Trophoblast cell (in vitro differentiated cells and primary cell): ENCODE data around the gene LYSMD2.
A peak's percentile ranks its signal among the peaks of the same experiment; 100 is the strongest.

Source experiments
- DNase-seq, 2 donors: peaks; one replicate each; pipeline ENCODE4 v3.0.0-alpha.2; 2016
- H2AFZ ChIP-seq: 2 replicates; pipeline ENCODE4 v1.6.1; 2013; ENCODE audit warnings: low read length, moderate library complexity, mild to moderate bottlenecking; ENCODE audit not compliant: insufficient read depth, poor library complexity
- H2AK5ac ChIP-seq: 2 replicates; pipeline ENCODE4 v1.6.1; 2013; ENCODE audit warnings: mild to moderate bottlenecking, low read length
- H2BK120ac ChIP-seq: 2 replicates; pipeline ENCODE4 v1.6.1; 2013; ENCODE audit warnings: low read length, mild to moderate bottlenecking, moderate library complexity; ENCODE audit not compliant: insufficient read depth, poor library complexity
- H2BK12ac ChIP-seq: 2 replicates; pipeline ENCODE4 v1.6.1; 2013; ENCODE audit warnings: mild to moderate bottlenecking, low read length, moderate library complexity
- H2BK5ac ChIP-seq: 2 replicates; pipeline ENCODE4 v1.6.1; 2013; ENCODE audit warnings: low read length, low read depth, moderate library complexity, mild to moderate bottlenecking; ENCODE audit not compliant: poor library complexity
- H3K14ac ChIP-seq: 2 replicates; pipeline ENCODE4 v1.6.1; 2013; ENCODE audit warnings: mild to moderate bottlenecking, low read length
- H3K18ac ChIP-seq: 2 replicates; pipeline ENCODE4 v1.6.1; 2013; ENCODE audit warnings: mild to moderate bottlenecking, low read length
- H3K23ac ChIP-seq: 2 replicates; pipeline ENCODE4 v1.6.1; 2013; ENCODE audit warnings: low read length
- H3K27ac ChIP-seq: 2 replicates; pipeline ENCODE4 v1.5.1; 2013; ENCODE audit warnings: low read depth, mild to moderate bottlenecking, inconsistent platforms, low read length, moderate library complexity
- H3K27me3 ChIP-seq: 2 replicates; pipeline ENCODE4 v1.6.1; 2013; ENCODE audit warnings: inconsistent platforms, mild to moderate bottlenecking, low read length, moderate library complexity; ENCODE audit not compliant: insufficient read depth
- H3K36me3 ChIP-seq, 2 experiments: 1 replicate in 1 of 2; 2 replicates in 1 of 2; pipeline ENCODE4 v1.6.1; 2013; ENCODE audit warnings: low read length in 2 of 2, mild to moderate bottlenecking in 2 of 2, moderate library complexity in 1 of 2; ENCODE audit not compliant: insufficient read depth in 2 of 2, control insufficient read depth in 1 of 2
- H3K4ac ChIP-seq: 2 replicates; pipeline ENCODE4 v1.6.1; 2013; ENCODE audit warnings: low read depth, mild to moderate bottlenecking, low read length, moderate library complexity
- H3K4me1 ChIP-seq, 2 experiments: 1 replicate in 1 of 2; 2 replicates in 1 of 2; pipeline ENCODE4 v1.6.1; 2013; ENCODE audit warnings: low read length in 2 of 2, mild to moderate bottlenecking in 2 of 2, moderate library complexity in 1 of 2; ENCODE audit not compliant: insufficient read depth in 2 of 2, control insufficient read depth in 1 of 2
- H3K4me2 ChIP-seq: 2 replicates; pipeline ENCODE4 v1.6.1; 2013; ENCODE audit warnings: inconsistent platforms, mild to moderate bottlenecking, low read length, moderate library complexity
- H3K4me3 ChIP-seq: 2 replicates; pipeline ENCODE4 v1.5.1; 2013; ENCODE audit warnings: mild to moderate bottlenecking, low read depth, low read length, inconsistent platforms
- H3K79me1 ChIP-seq: one replicate; pipeline ENCODE4 v1.6.1; 2013; ENCODE audit warnings: low read length
- H3K79me2 ChIP-seq: 2 replicates; pipeline ENCODE4 v1.6.1; 2013; ENCODE audit warnings: low read length, mild to moderate bottlenecking; ENCODE audit not compliant: control insufficient read depth, insufficient read depth, poor library complexity
- H3K9ac ChIP-seq: 2 replicates; pipeline ENCODE4 v1.6.1; 2013; ENCODE audit warnings: mild to moderate bottlenecking, low read length
- H3K9me3 ChIP-seq: 2 replicates; pipeline ENCODE4 v1.6.1; 2013; ENCODE audit warnings: low read depth, mild to moderate bottlenecking, control low read depth, inconsistent platforms, low read length; ENCODE audit not compliant: insufficient read depth
- H4K12ac ChIP-seq: 2 replicates; pipeline ENCODE4 v1.6.1; 2013; ENCODE audit warnings: low read depth, mild to moderate bottlenecking, low read length, moderate library complexity
- H4K8ac ChIP-seq: 2 replicates; pipeline ENCODE4 v1.6.1; 2013; ENCODE audit warnings: low read depth, mild to moderate bottlenecking, low read length, moderate library complexity
- H4K91ac ChIP-seq: one replicate; pipeline ENCODE4 v1.6.1; 2013; ENCODE audit warnings: low read depth, mild to moderate bottlenecking, low read length, moderate library complexity
- WGBS: extraction: QIAGEN DNeasy Blood & Tissue Kit; methylation state at CpG from one replicate; pipeline ENCODE4 v1.1.7; 2013; ENCODE audit warnings: missing lambda C conversion rate; ENCODE audit not compliant: insufficient read length, insufficient coverage; ENCODE audit errors: extremely low coverage; 5-methylcytosine and 5-hydroxymethylcytosine counted together

LYSMD2 gene

DNA sequence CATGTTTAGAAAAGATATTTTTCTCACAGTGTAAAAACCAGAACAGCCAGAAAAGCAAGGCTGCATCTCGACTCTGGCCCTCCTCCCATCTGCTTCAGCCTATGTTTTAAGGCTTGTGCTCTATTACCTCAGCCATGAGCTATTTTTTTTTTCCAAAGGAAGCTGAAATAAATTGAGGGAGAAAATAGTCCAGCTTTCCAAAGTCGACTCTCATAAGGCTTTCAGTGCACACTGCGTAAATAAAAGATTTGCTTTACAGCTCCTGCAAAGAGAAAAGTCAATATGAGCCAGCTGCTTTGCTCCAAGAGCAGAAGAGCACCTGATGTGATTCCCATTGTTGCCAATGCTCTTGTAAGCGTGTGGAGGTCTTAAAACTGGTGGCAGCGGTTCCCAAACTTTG, 29.4 kb downstream of the LYSMD2 start:
- H3K14ac ChIP-seq, result no peak overlapping the region
- H3K79me1 ChIP-seq, result no peaks in the 10 kb centered on the region
- H3K4me3 ChIP-seq, result no peak overlapping the region
- H3K79me2 ChIP-seq, result no peaks in the 10 kb centered on the region
- H3K36me3 ChIP-seq, result no peaks in the 10 kb centered on the region
- peaks cover 0 to 2% of the 10 kb centered on the region in 2 experiments for H3K4me1 ChIP-seq
- H2AFZ ChIP-seq, result no peak overlapping the region
- H3K23ac ChIP-seq, result no peak overlapping the region
- no peaks in the 10 kb centered on the region for H3K9me3 ChIP-seq
- no peak overlapping the region for H3K9ac ChIP-seq
- peak overlapping the region; percentile 78 for H2BK12ac ChIP-seq
- peak overlapping the region; percentile 56 for H2BK120ac ChIP-seq
- H4K12ac ChIP-seq, result no peak overlapping the region
- WGBS, result no CpG with 5 or more reads among the region's 5 CpGs
- H3K4me2 ChIP-seq, result no peak overlapping the region
- peaks cover 2% of the 10 kb centered on the region for H3K27me3 ChIP-seq
- no peak overlapping the region for H3K18ac ChIP-seq
- no peak for DNase-seq
- H4K91ac ChIP-seq, result no peak overlapping the region
- H2BK5ac ChIP-seq, result peak overlapping the region; percentile 52
- no peak overlapping the region for H3K4ac ChIP-seq
- H3K27ac ChIP-seq, result no peak overlapping the region
- H2AK5ac ChIP-seq, result no peak overlapping the region
- no peak overlapping the region for H4K8ac ChIP-seq

DNA sequence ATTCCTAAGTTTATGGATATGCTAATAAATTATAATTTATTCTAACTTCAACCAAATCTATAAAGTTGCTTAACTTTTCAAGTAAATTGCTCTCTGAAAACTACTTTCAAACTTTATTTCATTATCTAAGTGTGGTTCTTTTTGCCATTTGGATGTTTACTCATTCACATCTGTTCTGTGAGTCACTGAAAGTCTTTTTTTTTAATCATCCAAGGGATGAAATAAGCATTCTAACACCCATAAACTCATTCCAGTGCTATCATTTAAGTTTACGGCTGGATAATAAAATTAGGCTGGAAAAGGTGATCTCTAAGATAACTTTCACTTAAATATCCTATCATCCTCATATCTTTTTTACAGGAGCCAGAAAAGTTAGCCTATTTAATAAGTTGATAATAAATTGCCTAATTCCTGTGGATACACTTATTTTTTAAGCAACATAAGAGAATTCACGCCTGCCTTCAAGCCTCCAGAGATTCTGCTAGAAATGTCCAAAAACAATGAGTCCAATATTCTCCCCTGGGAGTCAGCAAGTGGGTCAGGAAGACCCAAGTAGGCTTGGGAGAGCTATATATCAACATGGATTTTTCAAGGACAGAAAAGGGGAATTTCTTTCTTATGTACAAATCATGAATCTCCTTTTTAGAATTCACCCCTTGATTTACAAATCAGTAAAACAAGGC, 30.4 kb downstream of the LYSMD2 start:
- Histone ChIP-seq H4K91ac (no peak overlapping the region), H3K79me2 (no peaks in the 10 kb centered on the region), H3K4me1 (peaks cover 0 to 2% of the 10 kb centered on the region in 2 experiments), H3K4me3 (no peak overlapping the region), H3K4me2 (no peak overlapping the region), H3K23ac (no peak overlapping the region), H2BK5ac (no peak overlapping the region), H2AK5ac (no peak overlapping the region), H3K9me3 (no peaks in the 10 kb centered on the region), H4K12ac (no peak overlapping the region), H3K4ac (no peak overlapping the region), H2BK120ac (no peak overlapping the region), H3K27ac (no peak overlapping the region), H3K14ac (no peak overlapping the region), H3K79me1 (no peaks in the 10 kb centered on the region), H2AFZ (no peak overlapping the region), H4K8ac (no peak overlapping the region), H3K36me3 (no peaks in the 10 kb centered on the region), H3K18ac (no peak overlapping the region), H3K27me3 (peaks cover 2% of the 10 kb centered on the region), H2BK12ac (no peak overlapping the region), H3K9ac (no peak overlapping the region)
- WGBS, result no CpG with 5 or more reads among the region's 2 CpGs
- no peak for DNase-seq

DNA sequence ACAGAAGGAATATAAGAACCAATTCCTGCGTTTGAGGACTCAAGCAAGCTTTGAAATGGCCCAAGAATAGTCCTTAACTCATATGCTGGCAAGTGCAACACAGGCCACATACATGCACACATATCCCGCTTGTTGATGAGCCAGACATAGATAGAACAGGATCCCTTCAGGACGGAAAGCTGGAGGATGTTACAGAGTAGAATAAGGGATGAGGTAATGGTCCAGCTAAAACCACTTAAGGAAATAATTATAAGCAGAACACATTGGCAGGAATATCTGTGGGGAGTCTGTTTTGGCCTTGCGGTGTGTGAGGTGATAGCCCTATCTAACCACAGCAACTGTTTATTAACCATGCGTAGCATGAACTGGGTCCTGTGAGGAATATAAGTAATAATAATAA, 31.2 kb downstream of the LYSMD2 start:
- Histone ChIP-seq H3K4ac (no peak overlapping the region), H3K18ac (no peak overlapping the region), H3K14ac (no peak overlapping the region), H2BK120ac (no peak overlapping the region), H3K27me3 (peaks cover 2% of the 10 kb centered on the region), H3K27ac (no peak overlapping the region), H3K79me2 (no peaks in the 10 kb centered on the region), H3K79me1 (no peaks in the 10 kb centered on the region), H3K4me2 (no peak overlapping the region), H3K23ac (no peak overlapping the region), H2AK5ac (no peak overlapping the region), H3K9me3 (no peaks in the 10 kb centered on the region), H2AFZ (no peak overlapping the region), H4K91ac (no peak overlapping the region), H3K36me3 (peaks cover 0 to 2% of the 10 kb centered on the region in 2 experiments), H2BK12ac (no peak overlapping the region), H4K8ac (no peak overlapping the region), H2BK5ac (no peak overlapping the region), H3K9ac (no peak overlapping the region), H3K4me3 (no peak overlapping the region), H3K4me1 (peaks cover 0 to 2% of the 10 kb centered on the region in 2 experiments), H4K12ac (no peak overlapping the region)
- no CpG with 5 or more reads among the region's 5 CpGs for WGBS
- no peak for DNase-seq

DNA sequence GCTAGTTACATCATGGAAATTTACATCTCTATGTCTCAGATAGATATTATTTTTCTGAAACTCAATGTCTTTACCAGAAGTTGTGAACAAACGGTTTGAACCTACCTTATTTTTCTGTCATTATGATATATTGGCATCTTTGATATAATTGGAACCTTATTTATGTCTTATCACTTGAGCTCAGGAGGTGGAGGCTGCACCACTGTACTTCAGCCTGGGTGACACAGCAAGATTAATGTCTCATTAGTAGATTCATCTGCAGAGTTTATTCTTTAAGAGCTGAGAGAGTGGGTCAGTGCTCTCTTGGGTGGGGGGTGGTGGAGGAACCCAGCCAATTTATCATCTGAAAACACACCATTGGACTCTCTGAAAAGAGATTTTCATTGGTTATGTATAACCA, 34.7 kb downstream of the LYSMD2 start:
- H3K4ac ChIP-seq, result no peak overlapping the region
- peaks cover 2% of the 10 kb centered on the region for H3K27me3 ChIP-seq
- H2BK5ac ChIP-seq, result no peak overlapping the region
- H3K23ac ChIP-seq, result no peak overlapping the region
- no peak overlapping the region for H3K4me3 ChIP-seq
- H2BK12ac ChIP-seq, result no peak overlapping the region
- H3K9ac ChIP-seq, result no peak overlapping the region
- H2BK120ac ChIP-seq, result no peak overlapping the region
- H3K79me1 ChIP-seq, result no peaks in the 10 kb centered on the region
- H3K36me3 ChIP-seq, result peaks cover 0 to 2% of the 10 kb centered on the region in 2 experiments
- H4K91ac ChIP-seq, result no peak overlapping the region
- no peak overlapping the region for H3K18ac ChIP-seq
- no peak overlapping the region for H2AFZ ChIP-seq
- no peaks in the 10 kb centered on the region for H3K9me3 ChIP-seq
- DNase-seq, result no peak
- H3K4me2 ChIP-seq, result no peak overlapping the region
- peaks cover 0 to 2% of the 10 kb centered on the region in 2 experiments for H3K4me1 ChIP-seq
- no peak overlapping the region for H3K27ac ChIP-seq
- no peak overlapping the region for H3K14ac ChIP-seq
- no peak overlapping the region for H4K12ac ChIP-seq
- no peak overlapping the region for H2AK5ac ChIP-seq
- no peak overlapping the region for H4K8ac ChIP-seq
- no peaks in the 10 kb centered on the region for H3K79me2 ChIP-seq
- no CpG with 5 or more reads among the region's 1 CpG for WGBS
